GM19324 (cell line): ENCODE results near the gene FUBP3.
"Not testable (repeated sequence)": the region's sequence is repeated elsewhere in the genome, so short reads cannot be mapped to it uniquely, and the experiment has no call there.

Experiments used
- ATAC-seq: cut with Tn5 transposase; IDR thresholded peaks from one replicate; pipeline ENCODE4 v1.9.1; 2021; ENCODE audit warnings: mild to moderate bottlenecking, moderate library complexity; ENCODE audit not compliant: unreplicated experiment, low FRiP score

Gene FUBP3

DNA sequence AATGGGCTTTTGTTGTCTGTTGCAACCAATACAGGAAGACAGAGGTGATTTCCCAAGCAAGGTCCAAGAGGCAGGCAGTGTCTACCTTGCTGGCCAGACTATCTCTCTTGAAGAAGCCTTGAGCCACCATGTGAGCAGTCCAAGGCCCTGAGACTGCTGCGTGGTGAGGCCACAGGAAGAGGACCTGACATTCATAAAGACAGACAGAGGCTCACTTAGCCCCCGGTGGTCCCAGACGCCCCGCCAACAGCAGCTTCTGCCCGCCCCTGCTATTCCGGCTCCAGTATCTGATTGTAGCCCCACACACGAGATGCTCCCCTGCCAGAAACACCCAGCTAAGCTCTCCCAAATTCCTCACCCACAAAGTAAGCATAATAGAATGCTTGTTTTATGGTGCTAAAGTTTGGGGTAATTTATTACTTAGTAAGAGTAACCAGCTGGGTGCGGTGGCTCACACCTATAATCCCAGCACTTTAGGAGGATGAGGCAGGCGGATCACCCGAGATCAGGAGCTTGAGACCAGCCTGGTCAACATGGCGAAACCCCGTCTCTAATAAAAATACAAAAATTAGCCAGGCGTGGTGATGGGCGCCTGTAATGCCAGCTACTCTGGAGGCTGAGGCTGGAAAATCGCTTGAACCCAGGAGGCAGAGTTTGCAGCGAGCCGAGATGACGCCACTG lies 22.8 kb upstream of the FUBP3 start:
- no peak for ATAC-seq

DNA sequence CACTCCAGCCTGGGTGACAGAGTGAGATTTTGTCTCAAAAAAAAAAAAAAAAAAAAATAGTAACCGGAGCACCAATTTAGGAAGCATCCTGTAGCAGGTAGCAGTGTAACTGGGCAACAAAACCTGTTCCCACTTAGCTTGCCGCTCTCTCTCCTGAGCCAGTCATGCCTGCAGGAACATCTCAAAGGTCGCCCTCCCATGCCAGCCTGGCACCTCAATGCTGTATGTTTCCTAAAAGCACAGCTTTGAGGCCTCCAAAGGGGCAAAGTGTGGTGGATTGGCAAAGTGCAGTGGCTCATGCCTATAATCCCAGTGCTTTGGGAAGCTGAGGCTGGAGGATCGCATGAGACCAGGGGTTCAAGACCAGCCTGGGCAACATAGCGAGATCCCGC lies 22.3 kb upstream of the FUBP3 start:
- no peak for ATAC-seq

GRCh38 chr9:130561056-130561455 lies 18.3 kb upstream of the FUBP3 start:
- ATAC-seq, result no peak

DNA sequence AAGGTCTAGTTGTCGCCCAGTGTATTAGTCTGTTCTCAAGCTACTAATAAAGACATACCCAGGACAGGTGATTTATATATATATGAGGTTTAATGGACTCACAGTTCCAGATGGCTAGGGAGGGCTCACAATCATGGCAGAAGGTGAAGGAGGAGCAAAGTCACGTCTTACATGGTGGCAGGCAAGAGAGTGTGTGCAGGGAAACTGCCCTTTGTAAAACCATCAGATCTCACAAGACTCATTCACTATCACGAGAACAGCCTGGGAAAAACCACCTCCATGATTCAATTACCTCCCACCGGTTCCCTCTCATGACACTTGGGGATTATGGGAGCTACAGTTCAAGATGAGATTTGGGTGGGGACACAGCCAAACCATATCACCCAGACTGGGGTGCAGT lies 16.9 kb upstream of the FUBP3 start:
- not testable (repeated sequence) for ATAC-seq

DNA sequence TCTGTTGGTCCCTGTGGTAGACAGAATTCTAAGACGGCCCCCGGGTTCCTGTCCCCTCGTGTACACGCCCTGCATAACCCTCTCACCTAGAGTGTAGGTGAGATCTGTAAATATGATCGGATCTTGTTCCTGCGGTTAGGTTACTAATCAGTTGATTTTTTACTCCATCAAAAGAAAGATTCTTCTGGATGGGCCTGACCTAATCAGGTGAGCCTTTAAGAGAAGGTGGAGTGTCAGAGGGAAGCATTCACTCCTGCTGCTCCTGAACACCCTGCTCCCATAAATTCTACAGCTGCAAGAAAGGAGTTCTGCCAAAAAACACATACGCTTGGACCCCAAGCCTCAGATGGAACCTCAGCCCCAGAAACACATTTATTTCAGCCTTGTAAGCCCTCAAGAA lies 15.6 kb upstream of the FUBP3 start:
- no peak for ATAC-seq

DNA sequence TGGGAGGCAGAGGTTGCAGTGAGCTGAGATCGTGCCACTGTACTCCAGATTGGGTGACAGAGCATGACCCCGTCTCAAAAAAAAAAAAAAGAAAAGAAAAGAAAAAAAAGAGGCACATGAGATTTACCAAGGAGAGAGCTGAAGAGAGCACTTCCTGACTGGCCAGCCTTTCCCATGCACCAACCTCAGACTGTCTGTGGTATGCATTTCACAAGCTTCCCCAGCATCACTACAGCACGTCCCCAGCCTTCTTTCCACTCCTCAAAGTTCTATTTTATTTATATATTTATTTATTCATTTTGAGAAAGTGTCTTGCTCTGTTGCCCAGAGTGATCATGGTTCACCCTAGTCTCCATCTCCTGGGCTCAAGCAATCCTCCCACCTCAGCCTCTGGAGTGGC lies 13.6 kb upstream of the FUBP3 start:
- no peak for ATAC-seq

GRCh38 chr9:130570208-130570607 lies 9.2 kb upstream of the FUBP3 start:
- ATAC-seq, result no peak

- no peak for ATAC-seq
These were observed 3.9 kb upstream of the FUBP3 start for GRCh38 chr9:130575514-130575913.

DNA sequence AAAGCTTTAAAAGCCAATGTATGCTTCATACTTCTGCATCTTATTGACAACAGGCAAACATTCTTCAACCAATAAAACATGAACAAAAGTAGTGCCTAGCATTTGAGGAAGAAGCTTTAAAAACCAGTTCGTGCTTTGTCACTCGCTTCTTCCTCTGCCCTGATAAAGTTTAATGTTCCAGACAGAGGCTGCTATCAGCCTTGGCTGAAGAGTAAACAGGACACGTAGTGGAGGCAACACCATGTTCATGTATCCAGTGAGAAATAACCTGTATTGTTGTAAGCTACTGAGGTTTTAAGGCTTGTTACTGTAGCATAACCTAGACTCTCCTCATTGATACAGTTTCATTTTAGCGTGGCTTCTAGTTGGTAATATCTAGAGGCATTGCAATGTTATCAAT lies 3.2 kb upstream of the FUBP3 start:
- ATAC-seq, result no peak

GRCh38 chr9:130579738-130580463 lies 524 bp downstream of the FUBP3 start:
- peak; percentile 35 for ATAC-seq

DNA sequence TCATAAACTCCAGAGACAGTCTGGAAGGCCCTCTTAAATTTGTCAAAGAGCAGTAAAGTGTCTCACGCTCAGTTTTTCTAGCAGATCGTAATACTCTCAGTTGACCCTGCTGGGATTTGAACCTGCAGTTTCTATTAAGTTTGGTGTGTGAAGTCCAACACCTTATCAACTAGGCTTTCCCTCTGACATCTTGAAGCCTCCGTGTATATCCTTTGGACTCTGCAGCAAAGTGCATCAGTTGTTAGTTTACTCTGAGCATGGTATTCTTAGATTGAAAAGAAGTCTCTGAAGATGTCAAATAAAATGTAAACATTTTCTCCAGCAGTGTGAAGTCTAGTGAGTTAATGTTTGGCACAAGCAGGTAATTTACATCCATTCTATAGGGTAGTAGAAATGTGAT lies 2.4 kb downstream of the FUBP3 start:
- ATAC-seq, result no peak

- ATAC-seq, result no peak
These were observed 3.9 kb downstream of the FUBP3 start for GRCh38 chr9:130583271-130583670.

GRCh38 chr9:130587921-130588320 lies 8.5 kb downstream of the FUBP3 start:
- no peak for ATAC-seq

GRCh38 chr9:130588416-130588815 lies 9.0 kb downstream of the FUBP3 start:
- ATAC-seq, result no peak

DNA sequence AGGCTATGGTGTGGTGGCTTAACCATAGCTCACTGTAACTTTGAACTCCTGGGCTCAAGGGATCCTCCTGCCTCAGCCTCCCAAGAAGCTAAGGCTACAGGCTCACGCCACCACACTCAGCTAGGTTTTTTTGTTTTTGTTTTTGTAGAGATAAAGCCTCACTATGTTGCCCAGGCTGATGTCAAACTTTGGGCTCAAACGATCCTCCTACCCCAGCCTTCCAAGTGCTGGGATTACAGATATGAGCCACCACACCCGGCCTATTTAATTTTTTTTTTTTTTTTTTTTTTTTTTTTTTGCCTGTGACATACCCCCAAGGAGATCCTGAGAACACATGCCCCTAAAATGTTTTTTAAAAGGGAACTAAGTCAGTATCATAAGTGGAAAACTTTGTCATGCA lies 10.4 kb downstream of the FUBP3 start:
- ATAC-seq, result no peak

- ATAC-seq, result no peak
These were observed 10.9 kb downstream of the FUBP3 start for GRCh38 chr9:130590305-130590704.

DNA sequence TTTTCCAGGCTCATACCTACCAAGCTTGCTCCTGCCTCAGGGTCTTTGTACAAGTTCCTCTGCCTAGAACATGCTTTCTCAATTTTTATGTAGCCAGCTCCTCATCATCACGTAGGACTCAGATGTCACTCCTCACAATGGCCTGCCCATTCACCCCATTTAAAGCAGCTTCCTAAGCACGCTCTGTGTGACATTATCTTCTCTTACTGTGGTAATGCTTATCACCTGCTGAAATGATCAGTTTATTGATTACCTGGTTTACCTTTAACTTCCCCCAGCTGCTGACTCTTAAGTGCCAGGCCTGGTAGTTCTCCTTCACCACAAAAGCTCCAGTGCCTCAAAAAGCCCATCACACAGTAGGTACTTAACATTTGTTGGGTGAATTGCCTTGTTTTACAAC lies 13.6 kb downstream of the FUBP3 start:
- no peak for ATAC-seq

DNA sequence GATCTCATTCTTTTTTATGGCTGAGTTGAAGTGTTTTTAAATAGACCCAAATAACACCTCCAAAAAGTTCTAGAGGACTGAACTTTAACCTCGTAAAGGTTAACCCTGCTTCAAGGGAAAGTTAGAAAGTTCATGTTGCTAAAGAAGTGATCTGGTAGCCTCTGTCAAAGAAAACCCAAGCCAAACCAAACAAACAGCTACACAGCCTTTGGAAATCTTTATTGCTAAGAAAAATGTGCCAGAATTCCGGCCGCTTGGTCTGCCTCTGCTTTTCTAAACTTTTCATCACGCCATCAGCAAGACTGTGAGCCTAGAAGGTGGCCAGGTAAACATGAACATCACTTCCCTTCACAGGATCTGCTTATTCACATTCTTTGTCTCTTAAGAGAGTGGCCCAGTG lies 17.9 kb downstream of the FUBP3 start:
- ATAC-seq, result no peak

- no peak for ATAC-seq
These were observed 18.8 kb downstream of the FUBP3 start for GRCh38 chr9:130598188-130598587.

DNA sequence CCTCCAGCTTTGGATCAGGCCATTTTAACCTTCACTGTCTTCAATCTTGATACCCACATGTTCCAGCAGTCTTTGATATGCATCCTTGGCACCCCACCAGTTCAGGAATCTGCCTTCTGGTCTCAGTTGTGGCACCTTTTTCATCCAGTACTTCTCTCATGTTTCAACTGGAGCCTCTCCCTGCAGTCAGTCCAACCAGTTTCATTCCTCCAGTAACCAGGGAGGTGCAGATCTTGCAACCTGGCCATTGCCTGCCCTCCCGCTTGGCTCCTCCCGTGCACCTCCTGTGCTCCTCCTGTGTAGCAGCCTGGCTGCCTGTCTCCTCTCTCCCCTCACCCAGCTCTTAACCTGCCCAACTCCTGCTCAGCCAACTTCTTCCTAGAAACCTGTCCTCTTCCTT lies 20.2 kb downstream of the FUBP3 start:
- ATAC-seq, result no peak

- ATAC-seq, result no peak
These were observed 21.7 kb downstream of the FUBP3 start for GRCh38 chr9:130601100-130601499.

- no peak for ATAC-seq
These were observed 24.9 kb downstream of the FUBP3 start for GRCh38 chr9:130604295-130604694.
